HUES48 (cell line): ENCODE results near the gene PDE1A.
A peak's percentile ranks its signal among the peaks of the same experiment; 100 is the strongest.

Source experiments
- H3K27ac ChIP-seq: one replicate; pipeline ENCODE4 v1.7.0; 2013; ENCODE audit warnings: low read depth, low read length, inconsistent platforms
- H3K27me3 ChIP-seq: 2 replicates; pipeline ENCODE4 v1.6.1; 2013; ENCODE audit warnings: mild to moderate bottlenecking, low read length; ENCODE audit not compliant: control insufficient read depth, insufficient read depth
- H3K36me3 ChIP-seq: 2 replicates; pipeline ENCODE4 v1.6.1; 2013; ENCODE audit warnings: low read length; ENCODE audit not compliant: control insufficient read depth, insufficient read depth
- H3K4me1 ChIP-seq: 2 replicates; pipeline ENCODE4 v1.6.1; 2013; ENCODE audit warnings: mild to moderate bottlenecking, low read length; ENCODE audit not compliant: control insufficient read depth, insufficient read depth
- H3K4me3 ChIP-seq: 2 replicates; pipeline ENCODE4 v1.5.1; 2013; ENCODE audit warnings: mild to moderate bottlenecking, low read depth, low read length
- H3K9ac ChIP-seq: 2 replicates; pipeline ENCODE4 v1.6.1; 2013; ENCODE audit warnings: mild to moderate bottlenecking, low read depth, low read length, moderate library complexity
- H3K9me3 ChIP-seq: 2 replicates; pipeline ENCODE4 v1.6.1; 2013; ENCODE audit warnings: low read length; ENCODE audit not compliant: control insufficient read depth, insufficient read depth

PDE1A gene

GRCh38 chr2:182179176-182179575, 247.7 kb downstream of the PDE1A start:
- no peaks in the 10 kb centered on the region for H3K9me3 ChIP-seq
- H3K4me3 ChIP-seq = no peak overlapping the region
- no peak overlapping the region for H3K9ac ChIP-seq
- H3K27ac ChIP-seq = no peak overlapping the region
- no peaks in the 10 kb centered on the region for H3K27me3 ChIP-seq
- no peaks in the 10 kb centered on the region for H3K4me1 ChIP-seq
- no peaks in the 10 kb centered on the region for H3K36me3 ChIP-seq

- Histone ChIP-seq H3K4me1 (no peaks in the 10 kb centered on the region), H3K36me3 (no peaks in the 10 kb centered on the region), H3K27ac (no peak overlapping the region), H3K4me3 (no peak overlapping the region), H3K27me3 (no peaks in the 10 kb centered on the region), H3K9ac (no peak overlapping the region), H3K9me3 (no peaks in the 10 kb centered on the region)
These were observed 252.8 kb downstream of the PDE1A start for GRCh38 chr2:182173944-182174622.

DNA sequence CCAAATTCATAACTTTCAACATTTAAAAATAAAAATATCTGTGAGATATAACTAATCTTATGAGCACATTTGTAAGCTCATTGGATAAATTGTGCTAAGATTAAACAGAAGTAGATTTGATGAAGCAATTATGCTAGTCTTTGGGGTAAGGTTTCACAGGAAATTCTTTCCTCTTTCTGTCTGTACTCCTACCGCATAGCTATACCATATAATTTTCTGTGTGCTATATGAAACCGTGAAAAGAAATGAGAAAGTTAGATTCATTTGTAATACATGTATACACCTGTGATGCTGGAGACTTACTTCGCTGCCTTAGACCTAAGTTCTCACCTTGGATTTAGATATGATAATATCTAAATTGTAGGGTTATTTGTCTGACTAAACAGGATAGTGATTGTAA, 256.5 kb downstream of the PDE1A start:
- Histone ChIP-seq H3K27ac (no peak overlapping the region), H3K4me3 (no peak overlapping the region), H3K9ac (no peak overlapping the region)

GRCh38 chr2:182167882-182168281, 259.0 kb downstream of the PDE1A start:
- H3K4me1 ChIP-seq = no peaks in the 10 kb centered on the region
- H3K4me3 ChIP-seq = no peak overlapping the region
- H3K9me3 ChIP-seq = no peaks in the 10 kb centered on the region
- H3K27ac ChIP-seq = no peak overlapping the region
- H3K9ac ChIP-seq = no peak overlapping the region
- H3K36me3 ChIP-seq = no peaks in the 10 kb centered on the region
- H3K27me3 ChIP-seq = no peaks in the 10 kb centered on the region

More for the DNA sequence above, 256.5 kb downstream of the PDE1A start:
- H3K27me3 ChIP-seq = no peaks in the 10 kb centered on the region
- no peaks in the 10 kb centered on the region for H3K4me1 ChIP-seq
- H3K36me3 ChIP-seq = no peaks in the 10 kb centered on the region
- H3K9me3 ChIP-seq = no peaks in the 10 kb centered on the region

DNA sequence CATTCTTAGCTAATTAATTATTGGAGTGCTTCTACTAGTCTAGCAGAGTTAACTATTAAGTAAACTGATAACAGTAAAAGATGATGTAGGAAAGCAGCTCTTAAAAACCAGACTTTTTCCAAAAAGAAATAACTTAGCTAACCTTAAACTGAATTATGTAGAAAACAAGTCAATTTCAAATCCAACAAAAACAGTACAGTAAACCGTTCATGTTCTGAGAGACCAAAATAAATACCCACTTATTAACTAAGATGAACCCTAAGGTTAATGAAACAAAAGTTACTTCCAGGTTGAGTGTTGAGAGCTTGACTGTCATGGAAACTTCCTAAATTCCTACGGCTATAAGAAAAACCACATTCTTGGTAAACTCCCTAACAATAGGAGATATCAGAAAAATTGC, 260.0 kb downstream of the PDE1A start:
- H3K36me3 ChIP-seq = no peaks in the 10 kb centered on the region

DNA sequence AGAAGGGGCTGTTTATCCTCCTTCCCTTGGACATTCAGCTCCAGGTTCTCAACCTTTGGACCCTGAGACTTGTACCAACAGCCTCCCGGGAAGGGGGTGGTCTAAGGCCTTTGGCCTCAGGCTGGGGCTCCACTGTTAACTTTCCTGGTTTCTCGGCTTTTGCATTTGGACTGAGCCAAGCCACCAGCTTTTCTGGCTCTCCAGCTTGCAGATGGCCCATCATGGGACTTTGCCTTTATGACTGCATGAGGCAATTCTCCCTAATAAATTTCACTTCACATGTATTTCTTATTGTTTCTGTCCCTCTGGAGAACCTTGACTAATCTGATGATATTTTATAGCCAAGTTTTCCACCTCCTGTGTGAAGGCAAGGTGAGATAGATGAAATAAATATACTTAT, 260.4 kb downstream of the PDE1A start:
- no peak overlapping the region for H3K4me3 ChIP-seq
- no peak overlapping the region for H3K27ac ChIP-seq
- no peaks in the 10 kb centered on the region for H3K36me3 ChIP-seq
- no peaks in the 10 kb centered on the region for H3K4me1 ChIP-seq
- H3K9ac ChIP-seq = no peak overlapping the region
- no peaks in the 10 kb centered on the region for H3K27me3 ChIP-seq
- no peaks in the 10 kb centered on the region for H3K9me3 ChIP-seq

More for the DNA sequence above, 260.0 kb downstream of the PDE1A start:
- Histone ChIP-seq H3K27me3 (no peaks in the 10 kb centered on the region), H3K9me3 (no peaks in the 10 kb centered on the region), H3K27ac (no peak overlapping the region), H3K9ac (no peak overlapping the region), H3K4me3 (no peak overlapping the region), H3K4me1 (no peaks in the 10 kb centered on the region)

GRCh38 chr2:182165202-182165601, 261.6 kb downstream of the PDE1A start:
- Histone ChIP-seq H3K9ac (no peak overlapping the region), H3K9me3 (no peaks in the 10 kb centered on the region), H3K4me1 (no peaks in the 10 kb centered on the region), H3K4me3 (no peak overlapping the region), H3K27me3 (no peaks in the 10 kb centered on the region), H3K27ac (no peak overlapping the region), H3K36me3 (no peaks in the 10 kb centered on the region)

GRCh38 chr2:182164686-182165085, 262.1 kb downstream of the PDE1A start:
- H3K9ac ChIP-seq = no peak overlapping the region
- H3K27me3 ChIP-seq = no peaks in the 10 kb centered on the region
- H3K4me3 ChIP-seq = no peak overlapping the region
- no peaks in the 10 kb centered on the region for H3K4me1 ChIP-seq
- H3K36me3 ChIP-seq = no peaks in the 10 kb centered on the region
- H3K27ac ChIP-seq = no peak overlapping the region
- no peaks in the 10 kb centered on the region for H3K9me3 ChIP-seq

GRCh38 chr2:182163878-182164277, 263.0 kb downstream of the PDE1A start:
- Histone ChIP-seq H3K27ac (no peak overlapping the region), H3K36me3 (no peaks in the 10 kb centered on the region), H3K4me1 (no peaks in the 10 kb centered on the region), H3K27me3 (no peaks in the 10 kb centered on the region), H3K9me3 (no peaks in the 10 kb centered on the region), H3K4me3 (no peak overlapping the region), H3K9ac (no peak overlapping the region)

GRCh38 chr2:182148344-182148743, 278.5 kb downstream of the PDE1A start:
- Histone ChIP-seq H3K27ac (no peak overlapping the region), H3K4me3 (no peak overlapping the region), H3K9me3 (no peaks in the 10 kb centered on the region), H3K36me3 (no peaks in the 10 kb centered on the region), H3K4me1 (peaks cover 10% of the 10 kb centered on the region), H3K27me3 (no peaks in the 10 kb centered on the region), H3K9ac (no peak overlapping the region)

- H3K4me1 ChIP-seq = peaks cover 10% of the 10 kb centered on the region
- no peaks in the 10 kb centered on the region for H3K9me3 ChIP-seq
- H3K4me3 ChIP-seq = no peak overlapping the region
- no peaks in the 10 kb centered on the region for H3K27me3 ChIP-seq
- no peak overlapping the region for H3K9ac ChIP-seq
- no peaks in the 10 kb centered on the region for H3K36me3 ChIP-seq
- peak overlapping the region; percentile 42 for H3K27ac ChIP-seq
These were observed 282.1 kb downstream of the PDE1A start for GRCh38 chr2:182144776-182145165.
